Pancreas (tissue), 10 donors: ENCODE measurements around the gene ABHD4. TPM values are rescaled to one million over a fixed set of nuclear protein-coding genes. Genes with fewer than 3 reads are reported as not detected.

Experiments
- ATAC-seq, 4 donors: fragments of 200-7000 bp; cut with Tn5 transposase; one replicate each; pipeline versions ENCODE4 v1.8.0 to v1.9.1; 2020; ENCODE audit warnings: mild to moderate bottlenecking in 4 of 4, moderate library complexity in 4 of 4
- DNase-seq, 6 donors: peaks; one replicate each; pipeline ENCODE4 v3.0.0-alpha.2; 2020
- FAIRE-seq: peaks from 2 replicates; lab custom pipeline; 2012; peaks lifted over from hg19 to GRCh38; lab: Jason Lieb, UNC
- H3K27ac ChIP-seq, 4 donors: fragments of 200-600 bp; sonication (generic); 1 replicate in 3 of 4; 2 replicates in 1 of 4; pipeline versions ENCODE4 v1.5.0 to v1.8.0; 2020
- H3K27me3 ChIP-seq, 4 donors: fragments of 200-600 bp; one replicate each; pipeline ENCODE4 v1.8.0; 2021
- H3K36me3 ChIP-seq, 3 donors: fragments of 200-600 bp; sonication (generic) in 1 of 3; one replicate each; pipeline versions ENCODE4 v1.5.0 to v1.8.0; 2020 to 2021
- H3K4me1 ChIP-seq, 3 donors: fragments of 200-600 bp; one replicate each; pipeline ENCODE4 v1.8.0; 2021
- H3K4me3 ChIP-seq, 4 donors: fragments of 200-600 bp; sonication (generic) in 2 of 4; one replicate each; pipeline versions ENCODE4 v1.5.0 to v1.8.0; 2020 to 2021
- H3K9me3 ChIP-seq, 4 donors: fragments of 200-600 bp; one replicate each; pipeline ENCODE4 v1.8.0; 2021
- CTCF ChIP-seq, 4 donors: fragments of 200-600 bp; sonication (generic) in 3 of 4; IDR thresholded peaks; one replicate each; pipeline versions ENCODE4 v1.5.0 to v1.8.0; 2021; ENCODE audit warnings: antibody characterized with exemption in 4 of 4
- WGBS, 2 donors: extraction: QIAGEN DNeasy Blood & Tissue Kit; methylation state at CpG; one replicate each; pipeline ENCODE4 v1.1.7; 2013; 5-methylcytosine and 5-hydroxymethylcytosine counted together
- intact Hi-C, 3 donors: fragments of 100-400 bp; cut with DNase I; formaldehyde crosslinking; loops; one replicate each; pipeline versions ENCODE4 v1.11.1 to v1.14.2; 2022
- polyA plus RNA-seq, 2 donors: library from polyadenylated mRNA; stranded (reverse); fragments of 200-250 nt; gene quantifications; one replicate each; pipeline ENCODE4 v1.2.3, GENCODE V29; 2013
- total RNA-seq, 6 donors: library from RNA; stranded (reverse); fragmentation: NEBNext Ultra II Directional in 4 of 6; extraction: Animal tissue kit (Norgen Biotek cat#: 25700) in 4 of 6; gene quantifications; one replicate each; pipeline versions ENCODE4 v1.2.1 to v1.2.4, GENCODE V29; 2021 to 2023
- donor health status: healthy with polysubstance abuse.
- donor health status: DM: no; HTN: no; CAD: no; lungs with moderate emphysema.
- donor health status: DM: no; HTN: no; CAD: no.
- donor health status: control.
- donor health status: control.
- donor health status: Bipolar disorder and iron deficiency.
- donor health status: DM: yes; HTN: yes; CAD: no.
- donor health status: DM: no; HTN: no; CAD: no.
- donor health status: DM: no; HTN: no; CAD: no.
- donor health status: DM: yes; HTN: yes; CAD: no.

The ABHD4 gene
- total and polyA plus RNA-seq, 8 donors = 7.6 to 25.9 (median 11.8) TPM

GRCh38 chr14:22599349-22599748 lies 1.2 kb downstream of the ABHD4 start:
- H3K4me1 ChIP-seq = peaks cover 10 to 17% (median 10%) of the 10 kb centered on the region in 3 donors
- intact Hi-C loops = no loop called here
- 57 to 61% methylated on average over 3 of the region's 3 CpGs for WGBS, 2 donors
- no peaks in the 10 kb centered on the region for H3K27me3 ChIP-seq
- no peaks in the 10 kb centered on the region for H3K9me3 ChIP-seq
- TF ChIP-seq CTCF (IDR thresholded peaks at IDR 0.05) = no peak
- FAIRE-seq (no peak), DNase-seq (no peak), ATAC-seq (no peak)
- H3K36me3 ChIP-seq = peaks cover 0 to 24% (median 5%) of the 10 kb centered on the region in 3 donors
- H3K4me3 ChIP-seq = peak overlapping the region in 2 of 4 donors; percentile 74 to 78
- H3K27ac ChIP-seq = peak overlapping the region; percentile 78 to 97 (median 88)

GRCh38 chr14:22600027-22600426 lies 1.9 kb downstream of the ABHD4 start:
- DNase-seq (no peak), FAIRE-seq (no peak), ATAC-seq (no peak)
- TF ChIP-seq CTCF (IDR thresholded peaks at IDR 0.05) = no peak
- H3K27me3 ChIP-seq = no peaks in the 10 kb centered on the region
- peaks cover 10 to 17% (median 10%) of the 10 kb centered on the region in 3 donors for H3K4me1 ChIP-seq
- H3K36me3 ChIP-seq = peaks cover 0 to 31% (median 11%) of the 10 kb centered on the region in 3 donors
- H3K4me3 ChIP-seq = peak overlapping the region in 1 of 4 donors; percentile 78
- H3K27ac ChIP-seq = peak overlapping the region in 1 of 4 donors; percentile 97
- H3K9me3 ChIP-seq = no peaks in the 10 kb centered on the region
- intact Hi-C loops = loop anchor here in 1 of 3 donors (10.0 kb wide), 1 partner anchor 55 kb away; no protein-coding TSS in a partner anchor

- Histone ChIP-seq H3K4me1 (peaks cover 10 to 17% (median 10%) of the 10 kb centered on the region in 3 donors), H3K27me3 (no peaks in the 10 kb centered on the region), H3K27ac (no peak overlapping the region), H3K9me3 (no peaks in the 10 kb centered on the region), H3K36me3 (peaks cover 0 to 45% (median 16%) of the 10 kb centered on the region in 3 donors), H3K4me3 (no peak overlapping the region)
- ATAC-seq (no peak), FAIRE-seq (no peak), DNase-seq (no peak)
- WGBS, 2 donors = 90 to 92% methylated on average over 2 of the region's 2 CpGs
- intact Hi-C loops = loop anchor here in 1 of 3 donors (10.0 kb wide), 1 partner anchor 53 kb away; no protein-coding TSS in a partner anchor
- no peak for TF ChIP-seq CTCF (IDR thresholded peaks at IDR 0.05)
Measured at GRCh38 chr14:22601456-22601855, 3.4 kb downstream of the ABHD4 start.

DNA sequence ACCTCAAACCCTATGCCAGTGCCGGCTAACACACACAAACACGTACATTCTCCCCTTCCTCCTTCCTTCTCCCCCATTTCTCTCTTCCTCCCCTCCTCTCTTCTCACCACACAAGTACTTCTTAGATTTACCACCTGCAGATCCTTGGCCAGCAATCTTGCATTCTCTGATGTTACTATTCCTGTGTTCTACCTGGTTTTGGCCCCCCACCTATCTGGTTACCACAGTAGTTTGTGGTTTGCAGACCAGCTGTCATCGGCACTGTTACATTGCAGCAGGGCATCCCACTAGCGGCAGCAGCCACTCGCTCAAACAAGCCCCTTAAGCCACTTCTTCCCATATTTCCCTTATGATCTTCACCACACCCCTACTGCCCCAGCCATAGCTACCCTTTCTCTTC lies 3.9 kb downstream of the ABHD4 start:
- no peak for TF ChIP-seq CTCF (IDR thresholded peaks at IDR 0.05)
- no peaks in the 10 kb centered on the region for H3K9me3 ChIP-seq
- no peak for DNase-seq
- intact Hi-C loops = loop anchor here in 1 of 3 donors (10.0 kb wide), 1 partner anchor 53 kb away; no protein-coding TSS in a partner anchor
- H3K27ac ChIP-seq = no peak overlapping the region
- H3K36me3 ChIP-seq = peaks cover 0 to 51% (median 16%) of the 10 kb centered on the region in 3 donors
- H3K4me1 ChIP-seq = peaks cover 10 to 17% (median 10%) of the 10 kb centered on the region in 3 donors
- WGBS, 2 donors = 93 to 95% methylated on average over 5 of the region's 5 CpGs
- no peak for FAIRE-seq
- ATAC-seq = no peak
- H3K4me3 ChIP-seq = no peak overlapping the region
- no peaks in the 10 kb centered on the region for H3K27me3 ChIP-seq

DNA sequence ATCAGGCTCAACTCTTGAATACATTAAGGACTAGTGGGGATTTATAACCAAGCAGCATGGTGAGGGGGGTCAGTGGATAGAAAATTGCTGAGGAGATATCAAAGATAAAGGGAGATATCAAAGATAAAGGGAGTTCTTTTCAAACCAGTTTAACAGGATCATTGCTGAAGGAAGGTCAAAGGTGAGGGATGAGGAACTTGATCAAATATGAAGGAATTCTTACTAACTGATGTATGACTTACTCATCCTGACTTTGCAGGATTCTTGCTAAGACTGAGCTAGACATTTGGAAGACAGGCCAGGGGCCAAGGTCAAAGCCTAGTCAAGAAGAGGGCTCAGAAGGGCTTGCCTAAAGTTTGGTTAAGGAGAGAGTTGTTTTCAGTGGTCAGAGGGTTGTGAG lies 4.8 kb downstream of the ABHD4 start:
- Histone ChIP-seq H3K9me3 (no peaks in the 10 kb centered on the region), H3K4me1 (peaks cover 10 to 17% (median 10%) of the 10 kb centered on the region in 3 donors), H3K36me3 (peaks cover 0 to 59% (median 16%) of the 10 kb centered on the region in 3 donors), H3K4me3 (no peak overlapping the region), H3K27ac (no peak overlapping the region), H3K27me3 (no peaks in the 10 kb centered on the region)
- no peak for TF ChIP-seq CTCF (IDR thresholded peaks at IDR 0.05)
- intact Hi-C loops = loop anchor here in 1 of 3 donors (10.0 kb wide), 1 partner anchor 52 kb away; no protein-coding TSS in a partner anchor
- no peak for FAIRE-seq
- no peak for ATAC-seq
- no peak for DNase-seq
